Esophagus squamous epithelium (tissue), 4 donors: ENCODE data around the gene FMNL3.
A peak's percentile ranks its signal among the peaks of the same experiment; 100 is the strongest.

Experiments
- CTCF ChIP-seq, 6 experiments: fragments of 450-650 bp in 4 of 6; fragments of 200-600 bp in 2 of 6; sonication (generic) in 2 of 6; IDR thresholded peaks; one replicate each; pipeline ENCODE4 v1.5.1; 2016 to 2019; ENCODE audit warnings: antibody characterized with exemption in 6 of 6, mild to moderate bottlenecking in 4 of 6, moderate library complexity in 4 of 6
- POLR2A ChIP-seq, 4 donors: fragments of 450-650 bp; IDR thresholded peaks; one replicate each; pipeline ENCODE4 v1.6.1; 2017; ENCODE audit warnings: antibody characterized with exemption in 4 of 4, mild to moderate bottlenecking in 4 of 4, moderate library complexity in 3 of 4

GRCh38 chr12:49623142-49623904, 83.9 kb downstream of the FMNL3 start, which contains the start of gene PRPF40B:
- peak in 3 of 4 donors; percentile 35 to 86 (median 79) for TF ChIP-seq POLR2A (IDR thresholded peaks at IDR 0.05)
- TF ChIP-seq CTCF (IDR thresholded peaks at IDR 0.05): peak in 5 of 6 experiments; percentile 38 to 53 (median 42)
